ENCODE data around the gene ALDH1L2.
A peak's percentile ranks its signal among the peaks of the same experiment; 100 is the strongest.

ALDH1L2 gene

GRCh38 chr12:105083031-105083430, 1.2 kb downstream of the ALDH1L2 start:
- no peak for DNase-seq

- DNase-seq = no peak
Measured at GRCh38 chr12:105078712-105079570, 5.3 kb downstream of the ALDH1L2 start.

- DNase-seq = no peak
Measured at GRCh38 chr12:105077435-105077834, 6.8 kb downstream of the ALDH1L2 start.

- DNase-seq = no peak
Measured at GRCh38 chr12:105076913-105077312, 7.3 kb downstream of the ALDH1L2 start.

DNA sequence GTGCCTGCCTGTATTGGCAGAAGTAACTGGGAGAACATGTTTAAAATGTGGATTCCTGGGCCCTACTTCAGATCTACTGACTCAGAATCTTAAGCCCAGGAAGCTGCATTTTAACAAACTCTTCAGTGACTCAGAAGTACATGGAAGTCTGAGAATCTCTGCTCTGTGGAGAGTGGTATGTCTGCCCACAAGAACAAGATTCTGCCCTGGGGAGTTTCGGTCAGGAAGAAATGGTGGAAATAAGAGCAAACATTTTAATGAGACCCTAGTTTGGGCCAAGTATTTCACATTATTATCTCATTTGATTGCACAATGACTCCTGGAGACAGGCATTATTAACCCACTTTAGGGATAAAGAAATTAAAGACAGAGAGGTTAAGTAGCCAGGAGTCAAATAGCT, 8.2 kb downstream of the ALDH1L2 start:
- DNase-seq = no peak

DNA sequence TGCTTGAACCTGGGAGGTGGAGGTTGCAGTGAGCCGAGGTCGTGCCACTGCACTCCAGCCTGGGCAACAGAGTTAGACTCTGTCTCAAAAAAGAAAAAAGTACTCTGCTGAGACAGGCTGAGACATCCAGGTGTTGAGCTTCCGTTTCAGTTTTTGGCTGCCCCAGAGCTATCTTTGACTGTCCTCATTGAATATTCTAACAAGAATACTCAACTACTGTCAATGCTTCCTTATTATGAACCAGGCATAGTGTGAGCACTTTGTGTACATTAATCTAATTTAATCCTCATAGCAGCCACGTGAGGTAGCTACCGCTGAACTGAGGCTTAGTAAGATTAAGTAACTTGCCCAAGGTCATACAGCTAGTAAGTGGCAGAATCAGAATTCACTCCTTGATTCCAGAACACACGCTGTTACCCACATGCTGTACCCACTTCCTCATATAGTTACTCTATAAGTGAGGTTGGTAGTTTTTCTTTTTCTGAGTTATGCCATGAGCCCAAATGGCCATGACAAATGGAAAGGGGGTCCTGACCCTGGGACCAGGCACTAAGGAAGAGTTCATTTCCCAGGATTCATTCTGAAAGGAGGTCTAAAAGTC, 11.3 kb downstream of the ALDH1L2 start:
- no peak for DNase-seq

DNA sequence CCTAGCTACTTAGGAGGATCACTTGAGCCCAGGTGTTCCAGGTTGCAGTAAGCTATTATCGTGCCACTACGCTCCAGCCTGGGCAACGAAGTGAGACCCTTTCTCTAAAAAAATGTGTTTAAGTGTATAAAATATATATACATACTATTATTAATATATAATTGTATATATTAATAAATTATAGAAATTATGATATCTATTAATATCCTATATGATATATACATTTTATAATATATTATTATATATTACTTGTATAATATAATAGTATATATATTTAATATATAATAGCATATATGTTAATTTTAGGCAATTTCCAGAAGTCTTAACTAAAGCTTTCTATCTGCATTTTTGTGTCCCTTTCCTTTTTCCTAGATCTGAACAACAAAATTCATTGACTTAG, 12.3 kb downstream of the ALDH1L2 start:
- DNase-seq = no peak

DNA sequence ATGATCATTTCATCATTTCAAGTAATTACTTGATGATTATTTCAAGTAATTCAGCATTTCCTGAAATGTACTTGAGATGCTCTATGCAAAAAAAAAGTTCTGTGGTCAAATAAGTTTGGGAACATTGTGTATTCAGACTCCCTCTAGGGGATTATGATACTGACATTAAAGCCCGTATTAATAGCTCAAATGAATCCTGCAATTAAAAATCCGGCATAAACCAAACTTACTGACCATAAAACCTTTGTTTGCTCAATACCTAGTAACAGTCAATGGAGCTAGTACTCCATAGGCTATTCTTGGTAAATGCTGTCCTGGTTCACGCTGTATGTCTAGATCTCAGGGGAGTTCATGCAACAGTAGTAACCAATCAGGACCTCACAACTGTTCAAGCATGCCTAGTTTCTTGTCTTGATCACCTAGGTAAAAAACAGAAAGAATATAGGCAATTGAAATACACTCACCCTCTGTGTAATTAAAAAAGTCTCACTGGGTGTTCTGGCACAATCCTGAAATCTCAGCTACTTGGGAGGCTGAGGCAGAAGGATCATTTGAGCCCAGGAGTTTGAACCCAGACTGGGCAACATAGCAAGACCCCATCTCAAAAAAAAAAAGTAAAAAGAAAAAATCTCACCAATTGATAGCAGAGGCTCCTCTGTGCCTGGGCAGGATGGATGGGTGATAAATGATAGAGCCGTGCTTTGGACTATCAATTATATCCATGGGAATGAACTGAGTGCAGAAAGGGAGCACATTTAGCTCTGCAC, 14.1 kb downstream of the ALDH1L2 start:
- DNase-seq = no peak

- DNase-seq = no peak
Measured at GRCh38 chr12:105067511-105068031, 16.7 kb downstream of the ALDH1L2 start.

GRCh38 chr12:105064564-105065178, 19.6 kb downstream of the ALDH1L2 start:
- peak; percentile 17 for DNase-seq

DNA sequence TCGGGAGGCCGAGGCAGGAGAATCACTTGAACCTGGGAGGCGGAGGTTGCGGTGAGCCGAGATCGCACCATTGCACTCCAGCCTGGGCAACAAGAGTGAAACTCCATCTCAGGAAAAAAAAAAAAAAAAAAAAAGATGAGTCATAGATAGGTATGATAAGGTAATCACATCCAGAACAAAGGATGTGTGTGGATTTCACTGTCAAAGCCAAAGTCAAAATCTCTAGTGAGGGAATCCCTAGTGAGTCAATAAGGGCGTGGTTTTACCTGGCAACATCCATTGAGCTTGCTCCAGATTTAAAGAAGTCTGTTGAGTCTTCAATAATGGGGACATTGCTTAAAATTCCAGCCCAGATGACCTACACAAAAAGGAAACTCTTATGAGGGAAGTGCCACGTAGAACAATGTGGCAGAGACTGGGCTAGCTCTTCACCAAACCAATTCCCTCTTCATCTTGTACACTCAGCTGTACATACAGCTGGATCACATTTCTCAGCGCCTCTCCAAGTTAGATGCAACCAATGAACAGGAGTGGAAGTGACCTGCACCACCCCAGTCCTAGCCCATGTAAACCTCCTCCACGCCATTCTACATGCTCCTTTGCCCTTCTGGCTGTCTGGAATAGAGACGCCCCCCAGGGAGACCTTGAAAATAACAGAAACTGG, 23.4 kb downstream of the ALDH1L2 start:
- DNase-seq = no peak

- DNase-seq = no peak
Measured at GRCh38 chr12:105057174-105057573, 27.1 kb downstream of the ALDH1L2 start.

DNA sequence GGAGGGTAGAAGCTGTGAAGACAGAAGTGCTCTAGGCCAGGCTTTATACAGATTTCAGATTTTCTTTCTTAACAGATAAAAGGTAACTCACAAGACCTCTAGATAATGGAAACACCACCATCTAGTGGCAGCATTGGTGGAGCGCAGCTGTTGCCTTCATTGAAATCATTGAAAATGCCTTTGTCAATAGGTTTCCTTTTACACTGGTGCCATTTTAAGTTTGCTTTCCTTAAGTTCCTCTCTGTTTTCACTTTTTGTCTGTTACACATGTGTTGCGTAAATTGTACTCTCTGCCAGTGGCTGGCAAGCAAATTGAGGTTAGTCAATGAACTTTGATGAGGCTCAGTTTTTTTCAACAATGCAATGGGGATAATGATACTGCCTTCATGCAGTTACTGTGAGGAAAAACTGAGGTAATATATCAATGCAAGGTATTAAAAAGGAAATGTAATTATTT, 31.1 kb downstream of the ALDH1L2 start:
- peak; percentile 82 for DNase-seq

GRCh38 chr12:105051981-105052380, 32.3 kb downstream of the ALDH1L2 start:
- no peak for DNase-seq

GRCh38 chr12:105048315-105048714, 35.9 kb downstream of the ALDH1L2 start:
- no peak for DNase-seq

DNA sequence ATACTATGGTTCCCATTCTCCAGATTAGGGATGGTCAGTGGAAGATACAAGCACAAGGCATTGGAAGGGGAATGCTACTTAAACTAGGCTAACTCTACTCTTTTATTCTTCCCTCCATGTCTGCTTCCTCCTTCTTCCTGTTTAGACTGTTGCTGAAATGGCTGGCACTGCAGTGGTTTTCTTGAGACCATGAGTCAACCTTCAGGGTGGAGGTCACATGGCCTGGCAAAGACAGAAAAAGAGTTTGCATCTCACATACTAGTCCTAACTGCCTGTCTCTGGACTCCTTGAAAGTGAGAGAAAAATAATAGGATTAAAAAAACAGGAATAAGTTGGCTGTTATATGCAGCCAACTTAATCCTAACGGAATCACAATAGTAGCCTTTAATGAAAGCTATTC, 37.0 kb downstream of the ALDH1L2 start:
- no peak for DNase-seq

- DNase-seq = no peak
Measured at GRCh38 chr12:105041186-105041585, 43.1 kb downstream of the ALDH1L2 start.

- DNase-seq = no peak
Measured at GRCh38 chr12:105040476-105040875, 43.8 kb downstream of the ALDH1L2 start.

- no peak for DNase-seq
Measured at GRCh38 chr12:105036937-105037649, 47.2 kb downstream of the ALDH1L2 start.

GRCh38 chr12:105033851-105034250, 50.4 kb downstream of the ALDH1L2 start:
- no peak for DNase-seq

- no peak for DNase-seq
Measured at GRCh38 chr12:105032703-105033357, 51.4 kb downstream of the ALDH1L2 start.

Measured in NCI-H1105 treated with DMSO at 0.1 percent for 48 hours (cell line).